DLD1 (cell line): ENCODE data around the gene SH3GL2.

ENCODE experiments used
- in situ Hi-C: cut with HindIII; loops from 2 replicates; pipeline ENCODE4 v1.10.0; 2017; ENCODE audit warnings: low sequenced_read_pairs

SH3GL2 gene

DNA sequence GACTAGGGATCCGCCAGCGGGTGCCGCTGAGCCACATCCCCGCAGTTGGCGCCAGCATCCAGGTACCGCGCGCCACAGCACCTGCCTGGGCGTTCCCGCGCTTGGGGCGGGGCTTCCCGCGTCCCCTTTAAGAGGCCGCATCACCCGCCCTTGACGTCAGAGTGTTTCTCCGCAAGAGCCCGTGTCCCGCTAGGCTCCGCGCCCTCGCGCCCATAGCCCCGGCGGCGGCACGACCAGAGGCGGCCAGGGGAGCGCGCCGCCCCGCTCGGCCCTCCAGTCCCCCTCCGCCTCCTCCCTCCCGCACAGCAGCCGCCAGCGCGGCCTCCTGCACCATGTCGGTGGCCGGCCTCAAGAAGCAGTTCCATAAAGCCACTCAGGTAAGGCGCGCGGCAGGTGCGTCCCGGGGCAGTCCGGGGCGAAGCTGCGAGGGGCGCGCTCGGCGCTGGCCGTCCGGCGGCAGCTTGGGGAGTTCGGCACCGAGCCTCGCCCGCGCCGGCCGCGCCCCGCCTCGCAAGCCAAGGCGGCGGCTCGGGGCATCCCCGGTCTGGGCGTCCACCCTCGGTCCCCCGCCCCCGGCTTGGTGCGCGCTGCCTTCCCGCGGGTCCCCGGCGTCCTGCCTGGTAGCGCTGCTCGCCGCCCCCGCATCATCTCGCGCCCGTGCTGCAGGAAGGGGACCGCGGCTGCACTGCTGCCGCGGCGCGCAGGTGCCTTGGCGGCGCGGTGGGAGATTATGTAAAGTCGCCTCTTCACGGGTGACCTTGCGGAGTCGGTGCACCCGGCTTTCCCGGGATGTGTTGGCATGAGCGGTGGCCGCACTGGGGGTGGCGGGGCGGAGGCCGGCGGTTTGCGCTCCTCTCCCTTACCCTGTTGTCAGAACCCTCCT, at the start of gene SH3GL2:
TSS of gene SH3GL2 (plus strand) at position 156 of the 883 bp plus-strand sequence.
- in situ Hi-C loops: no loop called here

GRCh38 chr9:17531642-17532254, 47.1 kb upstream of the SH3GL2 start:
- in situ Hi-C loops: no loop called here

- in situ Hi-C loops: no loop called here
Observed at GRCh38 chr9:17532461-17532860, 46.4 kb upstream of the SH3GL2 start.

DNA sequence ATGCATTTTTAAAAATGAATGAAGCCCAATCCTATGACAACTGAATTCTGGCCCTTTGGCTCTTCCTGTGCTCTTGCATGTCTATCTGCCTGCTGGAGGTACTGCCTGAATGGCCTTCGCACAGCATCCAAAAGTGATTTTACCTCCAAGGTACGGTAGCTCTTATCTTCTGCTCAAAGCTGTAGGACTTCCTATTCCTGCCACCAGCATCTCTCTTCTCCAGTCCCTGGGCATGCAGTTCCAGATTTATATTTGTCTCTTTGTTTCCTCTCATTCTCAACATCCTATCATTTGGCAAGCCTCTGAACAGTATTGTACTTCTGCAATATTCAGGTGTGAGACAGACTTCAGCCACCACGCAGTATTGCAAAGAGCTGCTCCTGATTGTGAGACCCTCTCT, 43.7 kb upstream of the SH3GL2 start:
- in situ Hi-C loops: no loop called here

- in situ Hi-C loops: no loop called here
Observed at GRCh38 chr9:17536027-17536426, 42.8 kb upstream of the SH3GL2 start.

GRCh38 chr9:17551023-17551422, 27.8 kb upstream of the SH3GL2 start:
- in situ Hi-C loops: loop anchor here (25.0 kb wide), 1 partner anchor 211 kb away; no protein-coding TSS in a partner anchor

- in situ Hi-C loops: loop anchor here (25.0 kb wide), 1 partner anchor 207 kb away; no protein-coding TSS in a partner anchor
Observed at GRCh38 chr9:17555362-17556054, 23.4 kb upstream of the SH3GL2 start.

DNA sequence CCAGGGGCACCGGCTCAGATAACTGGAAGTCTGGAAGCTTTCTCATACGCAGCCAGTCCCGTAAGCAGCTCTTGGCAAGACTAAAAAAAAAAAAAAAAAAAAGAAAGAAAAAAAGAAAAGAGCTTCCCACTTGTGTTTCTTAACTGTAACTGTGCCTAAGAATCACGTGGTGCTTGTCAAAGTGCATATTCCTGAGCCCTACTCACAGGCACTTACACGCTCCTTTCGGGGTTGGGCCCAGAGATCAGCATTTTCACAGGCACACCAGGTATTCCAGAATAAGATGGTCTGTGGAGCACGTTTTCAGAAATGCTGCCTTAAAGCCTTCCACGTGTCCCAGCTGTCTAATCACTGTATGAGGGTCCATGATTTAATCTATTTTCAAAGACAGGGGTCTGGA, 22.6 kb upstream of the SH3GL2 start:
- in situ Hi-C loops: loop anchor here (25.0 kb wide), 1 partner anchor 206 kb away; no protein-coding TSS in a partner anchor

DNA sequence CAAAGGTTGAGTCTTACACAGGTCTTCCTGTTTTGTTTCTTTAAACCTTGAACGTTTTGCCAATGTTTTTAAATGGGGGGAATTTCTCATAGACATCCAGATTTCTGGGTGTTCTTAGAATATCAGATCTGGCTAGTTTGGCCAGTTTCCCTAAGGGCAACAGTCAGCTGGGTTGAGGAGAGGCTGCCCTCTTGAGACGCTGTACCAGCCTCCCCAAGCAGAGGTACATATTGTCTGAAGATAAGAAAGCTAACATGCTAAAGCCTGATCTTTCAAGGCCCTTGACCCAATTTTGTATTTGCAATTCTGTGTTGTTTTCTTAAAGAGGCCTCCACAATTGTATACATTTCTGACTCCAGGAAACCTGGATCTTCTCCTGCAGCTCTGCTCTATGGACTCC, 21.9 kb upstream of the SH3GL2 start:
- in situ Hi-C loops: loop anchor here (25.0 kb wide), 1 partner anchor 205 kb away; no protein-coding TSS in a partner anchor

- in situ Hi-C loops: loop anchor here (25.0 kb wide), 1 partner anchor 190 kb away; no protein-coding TSS in a partner anchor
Observed at GRCh38 chr9:17571825-17572224, 7.0 kb upstream of the SH3GL2 start.

DNA sequence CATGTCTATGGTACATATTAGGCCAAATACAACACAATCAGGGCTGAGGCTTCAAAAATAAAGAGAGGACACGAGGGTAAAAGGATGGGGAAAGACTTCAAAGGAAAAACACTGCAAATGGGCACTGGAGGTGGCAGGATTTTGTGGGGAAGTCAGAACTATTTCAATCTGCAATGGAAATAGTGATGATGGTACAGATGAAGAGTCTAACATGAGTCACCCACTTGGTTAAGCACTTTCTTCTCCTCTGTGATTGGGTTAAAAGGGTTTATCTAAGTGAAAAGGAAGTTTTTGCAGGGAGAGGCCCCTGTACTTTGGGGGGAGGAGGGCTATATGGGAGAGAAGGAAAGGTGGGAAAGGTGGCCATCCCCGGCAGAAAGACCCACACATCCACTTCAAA, 4.5 kb upstream of the SH3GL2 start:
- in situ Hi-C loops: loop anchor here (25.0 kb wide), 1 partner anchor 188 kb away; no protein-coding TSS in a partner anchor

- in situ Hi-C loops: no loop called here
Observed at GRCh38 chr9:17578577-17578910, 322 bp upstream of the SH3GL2 start.

GRCh38 chr9:17580119-17580518, 1.3 kb downstream of the SH3GL2 start:
- in situ Hi-C loops: no loop called here

- in situ Hi-C loops: no loop called here
Observed at GRCh38 chr9:17587113-17587512, 8.2 kb downstream of the SH3GL2 start.

- in situ Hi-C loops: no loop called here
Observed at GRCh38 chr9:17588395-17588794, 9.5 kb downstream of the SH3GL2 start.

DNA sequence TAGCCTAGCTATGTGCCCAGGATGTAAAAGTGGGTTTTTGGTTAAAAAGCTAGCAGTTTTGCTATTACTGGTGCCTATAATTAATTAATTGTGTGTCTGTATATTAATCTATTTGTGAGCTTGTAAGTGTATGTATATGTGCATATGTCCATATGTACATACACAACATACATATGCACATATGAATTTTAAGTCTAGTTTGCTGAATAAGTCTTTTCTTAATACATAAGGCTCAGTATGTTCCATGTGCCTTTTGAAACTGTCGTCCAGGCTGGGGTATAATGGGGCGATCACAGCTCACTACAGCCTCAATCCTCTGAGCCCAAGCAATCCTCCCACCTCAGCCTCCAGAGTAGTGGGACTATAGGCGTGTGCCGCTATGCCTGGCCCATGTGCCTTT, 10.1 kb downstream of the SH3GL2 start:
- in situ Hi-C loops: no loop called here

- in situ Hi-C loops: no loop called here
Observed at GRCh38 chr9:17589771-17590170, 10.9 kb downstream of the SH3GL2 start.

GRCh38 chr9:17594961-17595360, 16.1 kb downstream of the SH3GL2 start:
- in situ Hi-C loops: no loop called here

GRCh38 chr9:17597977-17598376, 19.1 kb downstream of the SH3GL2 start:
- in situ Hi-C loops: no loop called here

DNA sequence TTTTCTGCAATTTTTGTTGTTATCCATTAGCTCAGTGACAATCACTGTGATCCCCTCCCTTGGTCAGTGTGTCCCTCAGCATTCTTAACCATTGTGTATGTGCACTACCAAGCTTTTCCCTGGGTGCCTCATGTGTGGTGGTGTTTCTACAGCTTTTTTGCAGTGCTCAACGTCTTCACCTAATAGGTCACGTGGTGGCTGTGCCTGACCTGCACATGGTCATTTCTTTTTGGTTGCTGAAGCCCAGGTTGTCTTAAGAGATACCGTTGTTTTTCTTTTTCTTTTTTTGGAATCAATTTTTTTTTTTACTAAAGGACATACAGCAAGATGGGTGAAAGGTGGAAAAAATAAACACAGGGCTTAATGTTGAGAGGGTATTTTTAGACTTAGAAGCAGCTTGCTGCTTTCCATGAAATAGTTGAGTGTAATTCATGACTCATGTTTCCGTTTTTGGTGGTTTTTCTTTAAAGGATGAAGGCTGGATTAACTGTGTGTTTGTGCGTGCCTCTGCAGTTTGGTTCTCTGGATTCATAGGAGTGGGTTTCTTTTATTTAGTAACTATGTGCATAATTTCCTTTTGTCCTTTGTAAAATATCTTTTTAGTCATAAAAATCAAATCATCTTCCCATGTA, 22.2 kb downstream of the SH3GL2 start:
- in situ Hi-C loops: no loop called here

GRCh38 chr9:17604556-17604955, 25.7 kb downstream of the SH3GL2 start:
- in situ Hi-C loops: no loop called here
